ENCODE data around the gene NUTM1. TPM values are rescaled to one million over a fixed set of nuclear protein-coding genes. Genes with fewer than 3 reads are reported as not detected.

The NUTM1 gene
- total RNA-seq, 1 experiment from 2014 or later = 0.07 TPM

- no peaks in the 10 kb centered on the region for H3K9me2 ChIP-seq (ENCODE audit: insufficient read depth)
- RAD21 ChIA-PET (ENCODE audit: low non-redundant PET in 1 of 2, low total read pairs in 2 of 2, uncharacterized antibody in 2 of 2, unreplicated experiment in 2 of 2) = interaction anchor here (0.6 to 1.5 kb wide), 3 partner anchors 24 to 258 kb away, joined by 3 to 4 read pairs (median 4); partner anchors contain the start of genes NOP10 (in 2 of the 2) and NUTM1 (in 2 of the 2)
- intact Hi-C loops (cut with micrococcal nuclease) = loop anchor here (1.0 to 10.0 kb wide), 4 partner anchors 53 to 303 kb away; partner anchors contain the start of gene EMC4
- peaks cover 21% of the 10 kb centered on the region for H3K79me2 ChIP-seq (ENCODE audit: insufficient read depth, low read length)
- peaks cover 5 to 16% of the 10 kb centered on the region in 2 experiments; a peak in 2 of 4 replicates for H3K36me3 ChIP-seq (ENCODE audit: control insufficient read depth in 1 of 2, insufficient read depth in 2 of 2, low read length in 2 of 2)
- BruUV-seq (replicated peaks) = no TSS peak
- H3K4me3 ChIP-seq (replicated peaks in 1 of 2; ENCODE audit: low read depth in 1 of 2, low read length in 2 of 2) = peak within 1 kb of the TSS; percentile 88 to 98
- peak within 1 kb of the TSS; percentile 35 for H2AFZ ChIP-seq (ENCODE audit: low read depth, low read length, poor library complexity, severe bottlenecking)
- ATAC-seq = peak; percentile 87
- no peaks in the 10 kb centered on the region; the same call in 1 of the 2 replicates for H4K20me1 ChIP-seq (ENCODE audit: insufficient read depth)
- DNase-seq (ENCODE audit: low read depth, low spot score) = peak; percentile 69
- POLR2A ChIA-PET = interaction anchor here (0.6 to 1.7 kb wide), 4 partner anchors 24 to 502 kb away, joined by 3 to 5 read pairs (median 3); partner anchors contain the start of genes NOP10 and NUTM1
- peaks cover 15 to 28% of the 10 kb centered on the region in 2 experiments for H3K4me1 ChIP-seq (ENCODE audit: control insufficient read depth in 1 of 2, insufficient read depth in 2 of 2, low read length in 2 of 2)
- CTCF ChIA-PET = interaction anchor here (0.6 to 3.1 kb wide), 10 partner anchors 9 to 306 kb away, joined by 3 to 22 read pairs (median 6); partner anchors contain the start of genes KATNBL1, NOP10 and NUTM1
- H3K9me3 ChIP-seq (ENCODE audit: control insufficient read depth in 1 of 2, insufficient read depth in 1 of 2, low read depth in 1 of 2, low read length in 2 of 2) = no peaks in the 10 kb centered on the region
- peak within 1 kb of the TSS; percentile 96 for H3K27ac ChIP-seq (ENCODE audit: low read depth, low read length)
- H3K4me2 ChIP-seq (ENCODE audit: low read length) = peak within 1 kb of the TSS; percentile 72
- TF ChIP-seq YY1 (IDR thresholded peaks at IDR 0.05; ENCODE audit: extremely low read depth, insufficient replicate concordance, low read depth, low read length) = peak; percentile 28
- TF ChIP-seq SIN3A (IDR thresholded peaks at IDR 0.05; ENCODE audit: low read depth) = no peak
- TF ChIP-seq CBX3 (IDR thresholded peaks at IDR 0.05; ENCODE audit: low read depth) = peak; percentile 34; the same call in 1 of the 2 replicates
- peak; percentile 55; the same call in 1 of the 2 replicates for TF ChIP-seq EGR1 (IDR thresholded peaks at IDR 0.05; ENCODE audit: low read depth)
- peak; percentile 88 for TF ChIP-seq POLR2A (IDR thresholded peaks at IDR 0.05; ENCODE audit: borderline replicate concordance, extremely low read depth, insufficient read depth, insufficient read length)
- peak; percentile 83 for TF ChIP-seq POLR2AphosphoS5 (IDR thresholded peaks at IDR 0.05; ENCODE audit: low read depth, low read length)
- TF ChIP-seq SP1 (IDR thresholded peaks at IDR 0.05; ENCODE audit: low read depth) = no peak
- peak; percentile 81 for TF ChIP-seq RAD21 (IDR thresholded peaks at IDR 0.05; ENCODE audit: low read depth)
- TF ChIP-seq ZFX (IDR thresholded peaks at IDR 0.05) = peak; percentile 59; the same call in 1 of the 2 replicates
- peak; percentile 88 to 95 (median 93) for TF ChIP-seq CTCF (IDR thresholded peaks at IDR 0.05 in 2 of 3, conservative IDR thresholded peaks at IDR 0.05 in 1 of 3; ENCODE audit: borderline replicate concordance in 1 of 3, insufficient read depth in 1 of 3, low read depth in 2 of 3, low read length in 2 of 3)
- no peak for TF ChIP-seq TCF7L2 (IDR thresholded peaks at IDR 0.05; ENCODE audit: borderline replicate concordance, extremely low read depth, insufficient read depth, insufficient read length)
- peak; percentile 69; the same call in 1 of the 2 replicates for TF ChIP-seq MAX (IDR thresholded peaks at IDR 0.05)
- TF ChIP-seq EZH2 (IDR thresholded peaks at IDR 0.05) = no peak
- no peak for TF ChIP-seq CEBPB (IDR thresholded peaks at IDR 0.05; ENCODE audit: low read depth)
- H3K9ac ChIP-seq (ENCODE audit: low read length) = peak within 1 kb of the TSS; percentile 86
- no peaks in the 10 kb centered on the region for H3K27me3 ChIP-seq (ENCODE audit: insufficient read depth, low read length)
Observed at GRCh38 chr15:34367101-34368081, 24.3 kb downstream of the NUTM1 start, which contains the start of gene LPCAT4. Gene LPCAT4, minus strand, starts transcription at chr15:34367196. Its CDS starts 96 bp downstream, at chr15:34367100.

Measured in HCT116 (cell line).